Panc1 (cell line): ENCODE data around the gene VAC14. TPM values are rescaled to one million over a fixed set of nuclear protein-coding genes. Genes with fewer than 3 reads are reported as not detected.

Experiments
- ATAC-seq: fragments of 200-7000 bp; cut with Tn5 transposase; 2 replicates; pipeline ENCODE4 v1.9.1; 2020; ENCODE audit warnings: mild to moderate bottlenecking, moderate library complexity
- BruUV-seq: library from RNA; stranded (reverse); fragments of 400-500 nt; replicated peaks from 2 replicates; lab custom pipeline; 2021; lab: Mats Ljungman, UMichigan
- CTCF ChIA-PET: fragments of 300-600 bp; sonication (Branson Sonifier 250); formaldehyde crosslinking; loops from one replicate; lab custom pipeline; 2022; ENCODE audit warnings: antibody characterized with exemption; lab: Charles Lee
- POLR2A ChIA-PET: fragments of 300-600 bp; sonication (Branson Sonifier 250); formaldehyde crosslinking; loops from one replicate; lab custom pipeline; 2022; ENCODE audit warnings: antibody characterized with exemption; lab: Charles Lee
- DNase-seq: peaks from one replicate; pipeline ENCODE4 v3.0.0-alpha.2; 2010; ENCODE audit warnings: low read depth, low spot score
- H3K27ac ChIP-seq: 2 replicates; pipeline ENCODE4 v1.5.1; 2011; ENCODE audit warnings: mild to moderate bottlenecking, low read length, inconsistent platforms
- H3K27me3 ChIP-seq: fragments of 200-500 bp; sonication (Bioruptor generic); 2 replicates; pipeline ENCODE4 v1.6.0; 2014; ENCODE audit warnings: low read length, inconsistent platforms; ENCODE audit not compliant: control insufficient read depth, insufficient read depth
- H3K36me3 ChIP-seq: fragments of 200-500 bp; sonication (Bioruptor generic); 2 replicates; pipeline ENCODE4 v1.5.1; 2014; ENCODE audit warnings: inconsistent platforms, mild to moderate bottlenecking, low read length, moderate library complexity; ENCODE audit not compliant: control insufficient read depth, insufficient read depth
- H3K4me1 ChIP-seq: 2 replicates; pipeline ENCODE4 v1.5.1; 2011; ENCODE audit warnings: inconsistent platforms, mild to moderate bottlenecking, low read length, moderate library complexity; ENCODE audit not compliant: control insufficient read depth, insufficient read depth
- H3K4me3 ChIP-seq, 2 experiments: 2 replicates each; pipeline ENCODE4 v1.5.1; 2011 to 2012; ENCODE audit warnings: low read depth in 2 of 2, low read length in 2 of 2, mild to moderate bottlenecking in 2 of 2, inconsistent platforms in 1 of 2, moderate library complexity in 1 of 2
- H3K9me3 ChIP-seq: fragments of 200-500 bp; sonication (Bioruptor generic); 2 replicates; pipeline ENCODE4 v1.5.1; 2014; ENCODE audit warnings: low read depth, mild to moderate bottlenecking, inconsistent platforms, low read length, moderate library complexity; ENCODE audit not compliant: control insufficient read depth, insufficient read depth
- CTCF ChIP-seq: fragments of 450-650 bp; IDR thresholded peaks from 2 replicates; pipeline ENCODE4 v1.5.1; 2017; ENCODE audit warnings: mild to moderate bottlenecking
- POLR2AphosphoS5 ChIP-seq: IDR thresholded peaks from 2 replicates; pipeline ENCODE4 v1.6.1; 2012; ENCODE audit warnings: mild to moderate bottlenecking, low read depth, low read length, moderate library complexity
- REST ChIP-seq, 2 experiments: IDR thresholded peaks; 2 replicates each; pipeline ENCODE4 v1.6.1; 2011 to 2012; ENCODE audit warnings: low read depth in 2 of 2, control low read depth in 1 of 2, low read length in 1 of 2, mild to moderate bottlenecking in 1 of 2, moderate library complexity in 1 of 2; ENCODE audit not compliant: insufficient read depth in 1 of 2
- SIN3A ChIP-seq: IDR thresholded peaks from 2 replicates; pipeline ENCODE4 v1.6.1; 2012; ENCODE audit warnings: low read depth, mild to moderate bottlenecking, low read length, moderate library complexity, borderline replicate concordance; ENCODE audit not compliant: insufficient read depth
- TCF7L2 ChIP-seq: IDR thresholded peaks from 2 replicates; pipeline ENCODE4 v1.6.1; 2011; ENCODE audit warnings: mild to moderate bottlenecking, low read depth, low read length, inconsistent platforms
- in situ Hi-C: cut with HindIII; loops from 2 replicates; pipeline ENCODE4 v1.10.0; 2016; ENCODE audit warnings: low sequenced_read_pairs, low pct_unique_long_range_greater_than_20kb
- intact Hi-C: fragments of 100-400 bp; cut with micrococcal nuclease; formaldehyde crosslinking; loops from one replicate; pipeline ENCODE4 v1.10.0; 2022; ENCODE audit not compliant: unreplicated experiment
- total RNA-seq: library from RNA; stranded (reverse); gene quantifications from one replicate; pipeline ENCODE4 v1.2.1, GENCODE V29; 2021; ENCODE audit not compliant: unreplicated experiment

VAC14 gene
- total RNA-seq, 1 experiment from 2014 or later: 37.9 TPM

- H3K36me3 ChIP-seq: no peaks in the 10 kb centered on the region
- no peak for ATAC-seq
- H3K4me1 ChIP-seq: peaks cover under 1% of the 10 kb centered on the region; the same call in 1 of the 2 replicates
- H3K27ac ChIP-seq: no peak overlapping the region
- no TSS peak for BruUV-seq
- H3K4me3 ChIP-seq: no peak overlapping the region
- no peak for DNase-seq
- ChIA-PET CTCF (no interaction called here), POLR2A (no interaction called here)
- no peaks in the 10 kb centered on the region for H3K9me3 ChIP-seq
- in situ Hi-C loops (no loop called here), intact Hi-C loops (no loop called here)
- no peaks in the 10 kb centered on the region for H3K27me3 ChIP-seq
- TF ChIP-seq TCF7L2: no peak
- TF ChIP-seq REST (IDR thresholded peaks at IDR 0.05; ENCODE audit: insufficient read depth in 1 of 2, low read depth in 2 of 2, low read length in 1 of 2): no peak
- no peak for TF ChIP-seq POLR2AphosphoS5
- TF ChIP-seq CTCF: no peak
- no peak for TF ChIP-seq SIN3A
Observed at GRCh38 chr16:70756071-70756470, 44.9 kb downstream of the VAC14 start.

DNA sequence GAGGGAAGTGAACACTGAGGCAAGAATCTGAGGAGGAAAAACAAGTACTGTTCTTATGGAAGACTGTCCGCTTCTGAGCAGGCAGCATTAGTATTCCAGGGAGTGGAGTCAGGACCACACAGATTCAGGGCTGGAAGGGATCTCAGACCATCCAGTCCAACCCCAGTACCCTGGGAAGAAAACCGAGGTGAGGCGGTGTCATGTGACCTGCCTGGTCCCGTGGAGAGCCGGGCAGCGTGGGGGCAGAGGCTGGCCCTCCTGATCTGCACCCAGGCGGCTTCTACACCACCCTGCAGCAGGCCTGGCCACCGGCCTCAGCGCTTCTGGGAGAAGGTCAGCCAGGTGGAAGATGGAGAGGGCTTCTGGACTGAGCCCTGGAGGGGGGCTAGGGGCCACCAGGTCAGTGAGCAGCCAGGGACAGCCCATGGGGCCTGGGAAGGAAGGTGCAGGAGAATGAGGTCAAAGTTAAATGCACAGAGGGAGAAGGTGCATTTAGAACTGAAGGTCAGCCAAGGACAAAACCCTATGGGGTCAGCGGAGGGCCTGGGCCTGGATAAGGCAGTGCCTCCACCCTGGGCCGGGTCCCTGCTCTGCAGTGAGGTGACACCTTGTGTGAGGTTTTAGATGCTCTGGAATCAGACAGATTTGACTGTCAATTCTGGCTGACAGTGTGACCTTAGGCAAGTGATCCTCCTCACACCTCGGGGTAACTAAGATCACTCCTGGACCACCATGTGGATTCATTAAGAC lies 45.9 kb downstream of the VAC14 start:
- in situ Hi-C loops: no loop called here
- Histone ChIP-seq H3K4me1 (no peaks in the 10 kb centered on the region), H3K36me3 (no peaks in the 10 kb centered on the region), H3K9me3 (no peaks in the 10 kb centered on the region), H3K4me3 (no peak overlapping the region), H3K27me3 (no peaks in the 10 kb centered on the region), H3K27ac (no peak overlapping the region)
- intact Hi-C loops: loop anchor here (5.0 kb wide), 1 partner anchor 58 kb away; no protein-coding TSS in a partner anchor
- no peak for TF ChIP-seq POLR2AphosphoS5
- no peak for TF ChIP-seq TCF7L2
- TF ChIP-seq CTCF: no peak
- TF ChIP-seq SIN3A: no peak
- TF ChIP-seq REST (IDR thresholded peaks at IDR 0.05; ENCODE audit: insufficient read depth in 1 of 2, low read depth in 2 of 2, low read length in 1 of 2): no peak
- DNase-seq: no peak
- ChIA-PET CTCF (no interaction called here), POLR2A (no interaction called here)
- BruUV-seq: no TSS peak
- ATAC-seq: no peak
